Measurements from ENCODE around the gene GPAT2. TPM values are rescaled to one million over a fixed set of nuclear protein-coding genes. Genes with fewer than 3 reads are reported as not detected.
A peak's percentile ranks its signal among the peaks of the same experiment; 100 is the strongest.
"Not testable (repeated sequence)": the region's sequence is repeated elsewhere in the genome, so short reads cannot be mapped to it uniquely, and the experiment has no call there.

The GPAT2 gene
- total and polyA plus RNA-seq, 2 of the 13 experiments (the other 11 are each of a cell fraction or from before 2014, with no cell fraction given): not detected

- FAIRE-seq; H3K9me3 ChIP-seq (ENCODE audit: low read length); ATAC-seq; H3K4me3 ChIP-seq (replicated peaks in 1 of 3; ENCODE audit: insufficient read depth in 1 of 3, low read depth in 2 of 3, low read length in 3 of 3); H3K9ac ChIP-seq (ENCODE audit: insufficient read depth, low read depth, low read length); DNase-seq (ENCODE audit: low spot score); H3K27ac ChIP-seq (ENCODE audit: extremely low read length, insufficient read depth, low read length); H4K20me1 ChIP-seq (ENCODE audit: insufficient read depth, low read length); H3K27me3 ChIP-seq (ENCODE audit: control insufficient read depth in 1 of 2, insufficient read depth in 2 of 2, low read length in 2 of 2); H3K79me2 ChIP-seq (ENCODE audit: insufficient read depth, low read length); POLR2A ChIA-PET; H2AFZ ChIP-seq (ENCODE audit: low read length); BruUV-seq (replicated peaks); H3K36me3 ChIP-seq (replicated peaks in 1 of 2; ENCODE audit: control insufficient read depth in 1 of 2, insufficient read depth in 2 of 2, low read length in 2 of 2); CTCF ChIA-PET (ENCODE audit: low intra/inter-chr PET ratio, low total read pairs): not testable (repeated sequence)
- intact Hi-C loops (cut with micrococcal nuclease; ENCODE audit: unreplicated experiment): loop anchor here (10.0 kb wide), 1 partner anchor 49 kb away; the partner anchor contains the start of gene ADRA2B
- WGBS (ENCODE audit: low lambda C conversion rate): 53% methylated on average over 4 of the region's 4 CpGs
- Histone ChIP-seq H3K4me1 (ENCODE audit: insufficient read depth, low read length) (peaks cover 81% of the 10 kb centered on the region), H3K4me2 (ENCODE audit: low read depth, low read length) (peak overlapping the region; percentile 14; the same call in 1 of the 2 replicates)
- TF ChIP-seq DNMT1 (CRISPR knock-in tag; IDR thresholded peaks at IDR 0.05) (0 out of 2 replicates have a peak, but pooled peaks have one; percentile 10), SALL1 (CRISPR knock-in tag; IDR thresholded peaks at IDR 0.05) (0 out of 2 replicates have a peak, but pooled peaks have one; percentile 19)
- in situ Hi-C loops (cut with HindIII; ENCODE audit: extremely low pct_ligation_motif_present, low pct_unique_long_range_greater_than_20kb): loop anchor here (25.0 kb wide), 1 partner anchor 1596 kb away; the partner anchor contains the start of genes ACTR1B and C2orf92
Measured at GRCh38 chr2:96065954-96066353, 31.2 kb upstream of the GPAT2 start.

- WGBS (ENCODE audit: low lambda C conversion rate): 23% methylated on average over 4 of the region's 4 CpGs
- no peak overlapping the region for H3K9ac ChIP-seq (ENCODE audit: insufficient read depth, low read depth, low read length)
- no peak for ATAC-seq
- no peaks in the 10 kb centered on the region for H3K9me3 ChIP-seq (ENCODE audit: low read length)
- H4K20me1 ChIP-seq (ENCODE audit: insufficient read depth, low read length): no peaks in the 10 kb centered on the region
- no peaks in the 10 kb centered on the region for H3K36me3 ChIP-seq (replicated peaks in 1 of 2; ENCODE audit: control insufficient read depth in 1 of 2, insufficient read depth in 2 of 2, low read length in 2 of 2)
- in situ Hi-C loops (cut with HindIII; ENCODE audit: extremely low pct_ligation_motif_present, low pct_unique_long_range_greater_than_20kb) (loop anchor here (25.0 kb wide), 1 partner anchor 1597 kb away; the partner anchor contains the start of genes ACTR1B and C2orf92), intact Hi-C loops (cut with micrococcal nuclease; ENCODE audit: unreplicated experiment) (loop anchor here (10.0 kb wide), 1 partner anchor 49 kb away; the partner anchor contains the start of gene ADRA2B)
- H2AFZ ChIP-seq (ENCODE audit: low read length): no peak overlapping the region
- peak overlapping the region; percentile 14; the same call in 1 of the 2 replicates for H3K4me2 ChIP-seq (ENCODE audit: low read depth, low read length)
- DNase-seq (ENCODE audit: low spot score): no peak
- H3K4me3 ChIP-seq (replicated peaks in 1 of 3; ENCODE audit: insufficient read depth in 1 of 3, low read depth in 2 of 3, low read length in 3 of 3): no peak overlapping the region
- H3K79me2 ChIP-seq (ENCODE audit: insufficient read depth, low read length): no peaks in the 10 kb centered on the region
- peaks cover 85% of the 10 kb centered on the region for H3K4me1 ChIP-seq (ENCODE audit: insufficient read depth, low read length)
- CTCF ChIA-PET (ENCODE audit: low intra/inter-chr PET ratio, low total read pairs): no interaction called here
- H3K27ac ChIP-seq (ENCODE audit: extremely low read length, insufficient read depth, low read length): no peak overlapping the region
- H3K27me3 ChIP-seq (ENCODE audit: control insufficient read depth in 1 of 2, insufficient read depth in 2 of 2, low read length in 2 of 2): no peaks in the 10 kb centered on the region
- FAIRE-seq: no peak
- no TSS peak for BruUV-seq (replicated peaks)
- POLR2A ChIA-PET: no interaction called here
- TF ChIP-seq ARNTL (CRISPR knock-in tag; IDR thresholded peaks at IDR 0.05): no peak
- TF ChIP-seq HNF1A (IDR thresholded peaks at IDR 0.05; ENCODE audit: low read depth): no peak
- TF ChIP-seq HNF1A (CRISPR knock-in tag; IDR thresholded peaks at IDR 0.05; ENCODE audit: borderline replicate concordance): peak; percentile 24; the same call in 1 of the 2 replicates
- 0 out of 2 replicates have a peak, but pooled peaks have one; percentile 47 for TF ChIP-seq ZNF577 (CRISPR knock-in tag; IDR thresholded peaks at IDR 0.05; ENCODE audit: borderline replicate concordance, low read depth)
- TF ChIP-seq GLMP (CRISPR knock-in tag; IDR thresholded peaks at IDR 0.05; ENCODE audit: borderline replicate concordance): no peak
- no peak for TF ChIP-seq ATF2 (CRISPR knock-in tag; IDR thresholded peaks at IDR 0.05)
- TF ChIP-seq ZNF550 (CRISPR knock-in tag; IDR thresholded peaks at IDR 0.05; ENCODE audit: borderline replicate concordance): no peak
- TF ChIP-seq CHD2 (IDR thresholded peaks at IDR 0.05; ENCODE audit: low read depth, low read length): no peak
- no peak for TF ChIP-seq RFX3 (CRISPR knock-in tag; IDR thresholded peaks at IDR 0.05)
Measured at GRCh38 chr2:96065381-96065930, 30.7 kb upstream of the GPAT2 start.

Measured in HepG2 (cell line).